Ecto neural progenitor cell (in vitro differentiated cells): ENCODE measurements around the gene GDF7.

Experiments
- DNase-seq: peaks from one replicate; pipeline ENCODE4 v3.0.0-alpha.2; 2018; ENCODE audit warnings: low spot score

GDF7 gene

DNA sequence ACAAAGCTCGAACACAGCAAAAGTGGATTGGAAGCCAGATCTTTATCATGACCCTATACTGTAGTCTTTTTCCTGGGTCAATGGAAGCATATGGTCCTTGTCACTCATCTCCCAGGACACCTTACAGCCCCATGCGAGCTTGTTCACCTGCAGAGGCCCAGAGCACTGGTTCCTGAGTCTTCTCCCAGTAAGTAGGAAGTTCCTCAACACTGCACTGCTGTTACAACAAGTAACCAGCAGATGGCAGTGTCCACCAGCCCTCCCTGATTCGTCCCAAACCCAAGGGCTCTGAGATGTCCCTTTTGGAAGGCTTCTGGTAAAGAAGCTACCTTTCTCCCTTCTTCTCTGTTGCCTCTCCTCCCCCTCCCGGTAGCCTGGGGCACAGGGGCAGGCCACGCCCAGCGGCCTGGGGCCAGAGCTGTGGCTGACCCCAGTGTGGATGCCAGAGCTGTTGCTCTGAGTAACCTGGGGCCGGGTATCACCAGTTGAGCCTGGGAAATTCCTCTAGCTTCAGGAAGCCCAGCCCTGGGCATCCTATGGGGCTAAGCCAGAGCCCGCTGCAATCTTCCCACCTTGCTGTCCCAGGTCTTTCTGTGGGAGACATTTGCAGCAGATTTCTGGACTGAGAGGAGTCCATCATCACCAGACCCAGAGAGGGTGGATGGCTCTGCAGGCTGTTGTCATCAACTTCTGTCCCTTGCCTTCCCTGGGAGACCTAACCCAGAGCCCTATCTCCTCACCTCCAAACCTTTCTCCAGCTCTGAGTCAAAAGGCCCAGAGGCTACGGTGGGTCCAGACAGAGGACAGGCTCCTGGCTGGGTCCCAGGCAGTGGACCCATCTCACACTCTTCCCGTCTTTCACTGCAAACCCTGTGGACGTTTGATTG lies 5.3 kb upstream of the GDF7 start:
- peak; percentile 85 for DNase-seq

DNA sequence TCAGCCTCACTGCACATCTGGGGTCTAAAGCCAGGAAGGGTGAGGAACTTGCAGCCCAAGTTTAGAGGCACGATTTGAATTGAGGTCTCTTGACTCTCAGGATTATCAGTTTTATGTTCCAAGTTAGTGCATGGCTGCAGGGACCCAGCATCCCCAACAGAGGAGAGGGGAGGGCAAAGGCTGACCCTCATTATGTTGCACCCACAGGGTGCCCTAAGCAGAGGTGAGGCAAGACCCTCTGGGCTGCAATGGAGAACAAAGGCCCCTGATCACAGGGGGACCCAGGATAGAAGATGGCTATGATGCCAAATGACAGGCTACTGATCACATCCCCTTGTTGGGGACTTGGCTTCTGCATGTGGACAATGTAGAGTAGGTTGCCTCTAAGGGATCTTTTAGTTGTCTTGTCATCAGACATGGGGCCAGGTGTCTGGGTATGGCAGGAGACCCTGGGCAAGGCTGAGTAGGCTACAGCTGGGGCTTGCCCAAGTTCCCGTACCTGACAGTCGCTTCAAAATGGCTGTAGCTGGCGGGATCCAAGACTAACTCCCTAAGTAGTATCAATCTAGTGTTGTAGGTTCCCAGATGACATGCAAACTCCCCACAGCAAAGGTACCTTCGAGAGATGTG lies 4.5 kb upstream of the GDF7 start:
- DNase-seq: peak; percentile 41

DNA sequence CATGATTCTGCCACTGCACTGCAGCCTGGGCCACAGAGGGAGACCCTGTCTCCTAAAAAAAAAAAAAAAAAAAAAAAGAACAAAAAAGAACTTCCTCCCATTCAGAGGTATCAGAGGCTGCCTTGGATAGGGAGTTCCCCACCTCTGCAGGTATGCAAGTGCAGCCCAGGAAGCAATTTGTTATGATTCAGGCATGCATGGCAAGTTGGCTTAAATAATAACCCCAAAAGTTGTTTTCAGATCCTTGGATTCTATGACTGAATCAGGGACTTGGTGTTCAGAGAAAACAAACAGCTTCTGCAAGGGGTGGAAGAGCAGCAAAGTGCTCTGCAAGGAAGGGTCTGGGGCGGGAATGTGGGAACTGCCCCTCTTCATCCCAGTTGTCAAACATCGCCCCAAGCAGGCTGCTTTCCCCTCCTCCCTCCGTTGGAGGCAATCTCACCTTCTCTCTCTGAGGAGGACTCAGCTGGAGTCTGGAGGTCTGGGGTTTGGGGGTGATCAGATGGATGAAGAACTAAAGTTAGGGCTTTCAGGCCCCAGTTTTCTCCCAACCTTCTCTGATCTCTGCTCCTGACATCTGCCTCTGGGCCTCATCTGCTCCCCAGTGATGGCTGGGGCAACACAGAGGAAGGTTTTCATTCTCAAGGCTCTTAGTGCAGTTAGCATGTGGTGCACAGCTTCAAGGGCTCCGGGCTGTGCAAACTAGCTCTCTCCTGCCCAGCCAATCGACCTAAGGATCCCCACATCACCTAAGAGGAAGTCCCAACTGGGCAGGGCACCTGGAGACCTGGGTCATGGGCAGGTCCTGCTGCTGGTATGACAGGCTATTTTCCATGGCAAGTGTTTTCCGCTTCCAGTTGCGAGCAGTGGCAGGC lies 3.5 kb upstream of the GDF7 start:
- DNase-seq: peak; percentile 39

DNA sequence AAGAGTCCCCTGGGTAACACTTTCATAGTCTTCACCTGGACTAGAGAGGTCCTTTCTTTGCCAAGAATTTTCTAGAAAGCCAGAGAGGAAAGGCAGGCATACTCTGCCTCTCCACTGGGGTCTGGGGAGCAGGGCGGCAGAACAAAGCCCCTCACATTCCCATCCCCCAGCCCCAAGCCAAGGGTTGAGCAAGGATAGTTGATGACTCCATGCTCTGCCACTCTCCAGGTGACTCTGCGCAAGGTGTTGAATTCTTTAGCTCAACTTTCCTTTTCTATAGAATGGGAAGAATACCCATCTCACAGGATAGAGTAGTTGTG lies 2.9 kb upstream of the GDF7 start:
- DNase-seq: no peak

DNA sequence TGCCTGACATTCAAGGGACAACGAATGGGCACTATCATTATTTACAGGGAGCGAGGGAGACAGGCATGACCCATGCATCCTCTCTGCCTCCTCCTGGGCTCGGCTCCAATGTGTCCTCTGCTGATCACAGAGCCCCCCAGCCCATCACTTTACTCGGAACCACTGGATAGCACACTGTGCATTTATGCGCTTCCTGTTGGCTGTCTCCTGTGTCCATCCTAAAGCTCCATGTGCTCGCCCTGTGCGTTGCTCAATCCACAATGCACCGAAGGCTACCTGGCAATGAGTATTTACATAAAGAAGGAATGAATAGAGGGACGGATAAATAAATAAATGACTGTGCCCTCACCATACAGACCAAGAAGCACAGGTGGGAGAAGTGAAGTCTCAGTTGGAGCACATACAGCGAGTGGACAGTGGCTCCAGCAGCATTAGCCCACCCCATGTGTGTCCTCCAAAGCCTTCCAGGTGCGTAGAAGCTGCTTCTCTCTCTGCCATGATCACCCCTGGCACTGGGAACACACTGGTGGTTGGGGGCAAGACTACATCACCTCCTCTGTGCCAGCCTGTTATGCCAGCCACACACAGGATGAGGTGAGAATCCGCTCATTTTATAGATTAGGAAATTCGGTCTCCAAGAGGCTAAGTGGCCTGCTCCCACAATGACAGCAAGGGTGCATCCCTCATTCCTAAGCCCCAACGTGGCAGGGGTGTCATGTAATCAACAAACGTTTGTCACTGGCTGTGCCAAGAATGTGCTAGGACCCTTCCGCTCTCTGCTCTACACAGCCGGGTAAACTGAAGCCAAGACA lies 2.3 kb upstream of the GDF7 start:
- DNase-seq: no peak

DNA sequence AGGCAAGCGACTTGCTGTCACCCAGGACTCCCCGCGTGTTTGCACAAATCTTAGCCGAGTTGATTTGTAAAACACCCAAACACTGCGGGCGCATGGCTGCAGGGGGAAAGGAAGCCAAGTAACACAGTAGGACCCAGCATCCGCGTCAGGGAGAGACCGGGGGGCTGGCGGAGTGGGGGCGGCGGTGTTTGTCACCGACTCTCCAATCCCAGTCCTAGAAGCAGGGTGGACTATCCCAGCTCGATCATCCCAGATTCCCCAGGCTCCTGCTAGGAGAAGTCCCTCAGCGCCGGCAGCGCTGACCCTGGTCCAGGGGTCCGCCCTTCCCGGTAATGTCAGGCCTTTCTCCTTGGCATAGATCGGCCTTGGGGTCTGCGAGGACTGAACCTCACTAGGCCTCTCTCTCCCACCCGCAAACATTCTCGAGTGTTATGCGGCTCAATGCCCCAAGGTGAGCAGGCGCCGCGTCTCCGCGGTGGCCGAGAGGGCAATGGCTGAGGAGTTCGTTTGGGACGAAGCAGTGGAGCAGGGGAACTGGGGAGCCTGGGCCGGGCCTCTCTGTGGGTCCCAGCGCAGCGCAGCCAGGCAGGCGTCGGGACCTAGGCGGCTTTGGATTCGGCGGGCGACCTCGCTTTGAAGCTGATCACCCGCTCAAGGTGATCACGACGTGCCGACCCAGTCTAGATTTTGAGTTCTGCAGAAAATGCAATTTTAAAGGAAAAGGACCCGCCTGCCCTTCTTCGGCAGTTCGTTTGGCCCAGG lies 1.5 kb upstream of the GDF7 start:
- no peak for DNase-seq

DNA sequence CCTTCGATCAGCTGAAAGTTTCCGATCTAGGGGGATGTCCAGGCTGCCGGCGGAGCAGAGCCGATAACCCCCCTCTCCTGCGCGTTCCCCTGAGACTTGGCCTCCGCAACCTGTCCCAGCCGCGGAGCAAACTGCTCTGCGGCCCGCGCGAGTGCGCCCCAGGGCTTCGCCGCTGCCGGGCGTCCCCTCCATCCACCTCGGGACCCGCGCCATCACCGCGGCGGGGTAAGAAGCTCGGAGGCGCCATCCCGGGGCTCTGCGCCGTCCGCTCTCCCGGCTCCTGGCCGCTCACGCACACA lies 990 bp upstream of the GDF7 start:
- no peak for DNase-seq

DNA sequence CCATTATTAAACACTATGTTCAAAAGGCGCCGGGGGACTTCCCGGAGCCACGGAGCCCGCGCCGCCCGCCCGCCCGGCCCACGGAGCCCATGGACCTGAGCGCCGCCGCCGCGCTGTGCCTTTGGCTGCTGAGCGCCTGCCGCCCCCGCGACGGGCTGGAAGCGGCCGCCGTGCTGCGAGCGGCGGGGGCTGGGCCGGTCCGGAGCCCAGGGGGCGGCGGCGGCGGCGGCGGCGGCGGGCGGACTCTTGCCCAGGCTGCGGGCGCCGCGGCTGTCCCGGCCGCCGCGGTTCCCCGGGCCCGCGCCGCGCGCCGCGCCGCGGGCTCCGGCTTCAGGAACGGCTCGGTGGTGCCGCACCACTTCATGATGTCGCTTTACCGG lies 197 bp downstream of the GDF7 start:
- DNase-seq: no peak

DNA sequence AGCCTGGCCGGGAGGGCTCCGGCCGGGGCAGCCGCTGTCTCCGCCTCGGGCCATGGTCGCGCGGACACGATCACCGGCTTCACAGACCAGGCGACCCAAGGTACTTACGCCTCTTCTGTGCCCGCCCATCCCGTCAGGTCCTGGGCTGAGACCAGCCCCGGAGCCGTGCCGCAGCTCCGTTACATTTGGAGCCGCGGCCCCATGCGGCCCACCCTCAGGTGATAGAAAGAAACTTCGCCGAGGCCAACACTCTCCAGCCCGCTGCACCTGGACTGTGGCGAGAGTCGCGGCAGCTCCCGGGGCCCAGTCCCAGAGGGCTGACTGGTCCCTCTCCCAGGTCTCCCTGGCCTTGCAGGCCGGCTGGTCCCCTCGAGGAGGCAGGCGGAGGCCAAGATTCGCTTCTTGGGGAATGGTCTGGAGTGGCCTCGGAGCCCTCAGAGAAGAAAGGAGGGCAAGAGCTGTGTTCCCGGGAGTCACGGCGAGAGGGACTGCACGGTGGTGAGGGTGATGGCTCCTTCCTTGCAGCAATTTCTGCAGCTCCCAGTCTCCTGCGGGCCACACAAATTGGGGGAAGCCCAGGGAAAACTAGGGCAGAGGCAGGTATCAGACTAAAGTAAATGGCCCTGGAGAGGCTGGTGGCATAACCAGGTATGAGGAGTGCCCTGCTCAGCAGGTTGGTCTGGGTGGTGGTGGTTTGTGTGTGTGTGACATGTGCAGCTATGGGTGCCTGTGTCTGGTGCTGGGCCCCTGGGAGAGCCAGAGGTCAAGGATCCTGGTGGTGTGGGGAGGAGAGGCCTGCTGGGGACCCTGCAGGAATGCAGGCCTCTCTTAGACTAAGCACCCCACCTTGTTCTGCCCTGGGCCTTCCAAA lies 822 bp downstream of the GDF7 start:
- DNase-seq: no peak

DNA sequence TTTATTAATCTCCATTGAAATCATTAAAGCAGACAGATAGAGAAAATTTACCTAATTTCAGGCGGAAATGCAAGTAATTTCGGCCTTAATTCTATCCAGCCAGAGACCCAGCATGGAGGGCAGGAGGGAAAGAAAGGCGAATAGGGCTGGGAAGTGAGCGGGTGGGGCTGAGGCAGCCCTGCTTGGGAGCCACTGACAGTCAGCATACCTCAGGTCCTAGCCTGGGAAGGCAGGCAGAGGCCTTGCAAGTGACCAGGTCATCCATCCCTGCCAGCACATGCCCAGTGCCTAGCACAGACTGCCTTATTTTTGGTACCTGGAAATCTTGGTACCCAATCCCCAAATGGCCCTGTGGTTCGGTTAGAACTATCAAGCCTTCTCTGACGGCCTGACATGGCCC lies 1.5 kb downstream of the GDF7 start:
- DNase-seq: no peak

DNA sequence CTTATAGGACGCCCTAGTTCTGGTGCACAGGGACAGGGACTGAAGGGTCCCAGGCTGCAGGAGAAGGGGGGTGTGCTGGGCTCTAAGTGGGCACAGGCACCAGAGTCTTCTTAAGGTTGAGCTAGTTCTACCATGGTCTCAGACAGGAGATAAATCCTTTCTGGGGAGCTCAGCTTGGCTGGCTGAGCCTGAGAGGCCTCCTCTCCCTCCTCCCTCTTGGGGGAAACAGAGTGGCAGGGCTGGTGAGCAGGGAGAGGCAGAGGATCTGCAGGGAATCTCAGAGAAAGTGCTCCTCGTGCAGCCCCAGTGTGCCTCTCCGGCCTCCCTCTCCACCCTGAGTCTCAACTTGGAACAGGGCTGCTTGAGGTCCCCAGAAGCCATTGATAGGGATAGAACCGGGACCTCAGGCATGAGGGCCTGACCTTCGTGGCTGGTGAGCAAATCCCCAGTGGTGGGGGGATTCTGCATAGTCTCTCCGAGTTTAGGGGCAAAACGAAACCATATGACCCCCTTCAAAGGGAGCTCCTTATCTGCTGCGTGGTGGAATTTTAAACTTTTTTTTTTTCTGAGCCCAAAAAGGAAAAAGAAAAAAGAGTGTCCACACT lies 2.0 kb downstream of the GDF7 start:
- DNase-seq: no peak

DNA sequence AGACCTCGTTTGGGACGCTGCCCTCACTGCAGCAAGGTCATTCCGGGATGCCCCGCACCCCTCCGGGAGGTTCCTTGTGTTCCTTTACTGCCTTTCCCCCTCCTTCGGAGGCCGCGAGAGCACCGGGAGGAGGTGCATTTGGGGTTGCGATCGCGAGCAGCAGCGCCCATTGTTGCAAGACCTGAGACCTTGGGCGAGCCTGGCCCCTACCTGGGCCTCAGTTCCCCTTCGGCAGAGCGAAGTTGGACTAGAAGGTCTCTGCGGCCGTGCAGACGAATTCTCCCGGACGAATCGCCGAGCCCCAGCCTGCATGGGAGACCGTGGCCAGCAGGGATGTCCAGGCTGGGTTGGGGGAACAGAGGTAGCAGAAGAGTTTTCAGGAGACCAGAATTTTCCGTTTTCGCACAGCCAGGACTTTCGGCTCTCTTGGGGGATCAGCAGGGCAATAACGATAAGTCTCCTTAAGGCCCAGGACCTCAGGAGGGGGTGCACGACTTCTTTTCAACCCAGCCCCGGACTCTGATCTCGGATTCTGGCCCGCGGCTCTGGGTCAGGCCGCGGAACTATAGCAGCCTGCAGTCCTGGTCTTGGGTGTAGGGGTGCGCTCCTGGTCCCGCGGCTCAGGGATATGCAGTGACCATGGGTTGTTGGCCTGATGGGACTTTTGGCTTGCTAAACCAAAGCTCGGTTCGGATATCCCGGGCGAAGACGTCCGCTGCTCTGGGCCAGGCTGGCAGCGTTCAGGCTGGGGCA lies 2.8 kb downstream of the GDF7 start:
- no peak for DNase-seq

DNA sequence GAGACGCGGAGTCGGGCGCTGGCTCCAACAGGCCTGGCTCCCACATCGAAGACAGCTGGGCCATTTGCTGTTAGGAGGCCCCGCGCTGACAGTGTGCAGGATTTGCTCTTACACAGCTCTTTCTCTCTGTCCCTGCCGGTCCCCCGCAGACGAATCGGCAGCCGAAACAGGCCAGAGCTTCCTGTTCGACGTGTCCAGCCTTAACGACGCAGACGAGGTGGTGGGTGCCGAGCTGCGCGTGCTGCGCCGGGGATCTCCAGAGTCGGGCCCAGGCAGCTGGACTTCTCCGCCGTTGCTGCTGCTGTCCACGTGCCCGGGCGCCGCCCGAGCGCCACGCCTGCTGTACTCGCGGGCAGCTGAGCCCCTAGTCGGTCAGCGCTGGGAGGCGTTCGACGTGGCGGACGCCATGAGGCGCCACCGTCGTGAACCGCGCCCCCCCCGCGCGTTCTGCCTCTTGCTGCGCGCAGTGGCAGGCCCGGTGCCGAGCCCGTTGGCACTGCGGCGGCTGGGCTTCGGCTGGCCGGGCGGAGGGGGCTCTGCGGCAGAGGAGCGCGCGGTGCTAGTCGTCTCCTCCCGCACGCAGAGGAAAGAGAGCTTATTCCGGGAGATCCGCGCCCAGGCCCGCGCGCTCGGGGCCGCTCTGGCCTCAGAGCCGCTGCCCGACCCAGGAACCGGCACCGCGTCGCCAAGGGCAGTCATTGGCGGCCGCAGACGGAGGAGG lies 3.5 kb downstream of the GDF7 start:
- DNase-seq: peak; percentile 69

DNA sequence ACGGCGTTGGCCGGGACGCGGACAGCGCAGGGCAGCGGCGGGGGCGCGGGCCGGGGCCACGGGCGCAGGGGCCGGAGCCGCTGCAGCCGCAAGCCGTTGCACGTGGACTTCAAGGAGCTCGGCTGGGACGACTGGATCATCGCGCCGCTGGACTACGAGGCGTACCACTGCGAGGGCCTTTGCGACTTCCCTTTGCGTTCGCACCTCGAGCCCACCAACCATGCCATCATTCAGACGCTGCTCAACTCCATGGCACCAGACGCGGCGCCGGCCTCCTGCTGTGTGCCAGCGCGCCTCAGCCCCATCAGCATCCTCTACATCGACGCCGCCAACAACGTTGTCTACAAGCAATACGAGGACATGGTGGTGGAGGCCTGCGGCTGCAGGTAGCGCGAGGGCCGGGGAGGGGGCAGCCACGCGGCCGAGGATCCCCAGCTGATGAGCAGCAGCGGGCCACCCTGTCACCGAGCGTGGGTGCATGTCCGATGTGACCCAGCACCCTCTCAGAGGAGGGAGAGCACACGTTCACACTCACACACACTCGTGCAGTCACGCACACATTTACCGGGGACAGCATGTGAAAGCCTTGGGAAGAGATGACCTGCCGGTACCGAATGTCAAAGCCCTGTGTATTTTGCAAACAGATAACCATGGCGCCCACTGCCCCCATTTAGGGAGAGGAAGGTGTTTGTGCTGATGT lies 4.2 kb downstream of the GDF7 start:
- DNase-seq: no peak

DNA sequence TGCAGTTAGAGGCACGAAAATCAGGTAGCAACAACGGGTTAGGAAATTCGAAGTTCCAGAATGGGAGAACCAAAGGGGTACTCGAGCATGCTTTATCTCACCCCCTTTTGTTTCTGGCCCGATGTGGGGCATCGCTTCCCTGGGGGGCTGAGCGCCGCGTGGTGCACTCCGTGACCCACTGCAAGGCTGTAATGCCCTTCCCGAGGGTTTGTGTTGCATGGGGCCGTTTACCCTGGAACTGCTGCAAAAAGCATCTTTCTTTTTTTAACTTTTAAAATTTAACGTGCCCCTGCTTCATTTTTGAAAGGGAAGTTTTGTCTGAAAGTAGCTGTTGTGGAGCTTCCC lies 4.8 kb downstream of the GDF7 start:
- no peak for DNase-seq

DNA sequence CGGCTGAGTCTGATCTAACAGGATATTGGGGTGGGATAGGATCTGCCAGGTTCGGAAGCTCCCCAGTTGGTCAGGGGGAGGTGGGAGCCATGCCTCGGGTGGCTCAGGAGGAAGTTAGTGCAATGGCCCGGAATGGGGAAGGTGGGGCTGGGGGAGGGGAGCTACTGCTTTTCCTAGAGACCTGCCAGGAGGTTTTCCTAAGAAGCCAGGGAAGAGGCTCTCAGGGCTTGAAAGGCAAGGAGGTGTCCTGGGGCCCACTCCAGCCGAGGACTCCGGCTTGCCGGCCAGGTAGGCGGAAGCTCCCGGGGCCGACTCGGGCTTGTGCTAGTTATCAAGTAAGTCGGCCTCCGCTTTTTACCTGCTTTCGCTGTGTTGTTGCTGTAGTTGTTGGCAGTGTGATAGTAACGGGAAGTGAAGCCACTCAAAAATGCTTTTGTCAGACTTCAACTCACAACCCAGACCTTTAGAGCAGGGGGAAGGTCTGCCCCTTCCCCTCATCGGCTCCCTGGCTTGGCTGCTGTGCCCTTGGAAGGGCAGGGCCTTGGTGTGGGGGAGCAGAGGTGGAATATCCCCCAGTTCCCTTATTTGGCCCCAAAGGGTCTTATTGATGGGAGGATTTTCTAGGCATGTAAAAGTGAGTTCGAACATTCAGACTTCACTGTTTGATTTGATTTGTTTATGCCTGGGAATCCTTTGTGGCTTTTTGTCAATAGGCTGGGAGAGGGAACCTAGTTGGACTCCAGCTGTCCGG lies 5.4 kb downstream of the GDF7 start:
- no peak for DNase-seq

DNA sequence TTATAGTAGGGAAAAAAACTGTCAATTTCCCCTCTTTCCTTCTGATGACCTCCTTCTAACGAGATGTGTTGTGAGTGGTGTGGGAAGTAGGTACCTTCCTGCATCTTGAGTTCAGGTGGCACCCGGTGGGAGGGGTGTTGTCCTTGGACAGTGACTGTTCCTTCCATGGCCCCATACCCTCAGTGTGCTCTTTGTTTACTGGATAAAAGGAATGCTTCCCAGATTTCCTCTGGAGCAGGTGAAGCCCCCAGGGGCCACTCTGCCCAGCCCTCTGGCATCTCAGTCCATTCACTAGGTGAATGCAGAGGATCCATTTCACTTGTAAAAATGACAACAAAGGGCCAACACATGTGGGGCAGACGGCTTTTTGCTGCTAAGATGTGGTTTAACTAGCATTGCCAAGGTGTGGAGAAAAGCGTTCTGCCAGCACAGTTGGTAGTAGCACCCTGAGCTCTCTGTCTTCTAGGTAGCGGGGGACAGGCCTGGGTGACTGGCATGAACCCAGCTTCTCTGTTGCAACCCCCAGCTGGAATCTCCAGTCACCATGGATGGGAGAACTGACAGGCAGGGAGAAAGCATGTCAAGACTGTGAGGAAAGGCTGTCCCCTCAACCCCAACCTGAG lies 6.9 kb downstream of the GDF7 start:
- DNase-seq: no peak
